Panc1 (cell line): Measurements from ENCODE around the gene FADD. TPM values are rescaled to one million over a fixed set of nuclear protein-coding genes. Genes with fewer than 3 reads are reported as not detected.

ENCODE experiments used
- ATAC-seq: fragments of 200-7000 bp; cut with Tn5 transposase; 2 replicates; pipeline ENCODE4 v1.9.1; 2020; ENCODE audit warnings: mild to moderate bottlenecking, moderate library complexity
- BruUV-seq: library from RNA; stranded (reverse); fragments of 400-500 nt; replicated peaks from 2 replicates; lab custom pipeline; 2021; lab: Mats Ljungman, UMichigan
- CTCF ChIA-PET: fragments of 300-600 bp; sonication (Branson Sonifier 250); formaldehyde crosslinking; loops from one replicate; lab custom pipeline; 2022; ENCODE audit warnings: antibody characterized with exemption; lab: Charles Lee
- POLR2A ChIA-PET: fragments of 300-600 bp; sonication (Branson Sonifier 250); formaldehyde crosslinking; loops from one replicate; lab custom pipeline; 2022; ENCODE audit warnings: antibody characterized with exemption; lab: Charles Lee
- DNase-seq: peaks from one replicate; pipeline ENCODE4 v3.0.0-alpha.2; 2010; ENCODE audit warnings: low read depth, low spot score
- H3K27ac ChIP-seq: 2 replicates; pipeline ENCODE4 v1.5.1; 2011; ENCODE audit warnings: mild to moderate bottlenecking, low read length, inconsistent platforms
- H3K27me3 ChIP-seq: fragments of 200-500 bp; sonication (Bioruptor generic); 2 replicates; pipeline ENCODE4 v1.6.0; 2014; ENCODE audit warnings: low read length, inconsistent platforms; ENCODE audit not compliant: control insufficient read depth, insufficient read depth
- H3K36me3 ChIP-seq: fragments of 200-500 bp; sonication (Bioruptor generic); 2 replicates; pipeline ENCODE4 v1.5.1; 2014; ENCODE audit warnings: inconsistent platforms, mild to moderate bottlenecking, low read length, moderate library complexity; ENCODE audit not compliant: control insufficient read depth, insufficient read depth
- H3K4me1 ChIP-seq: 2 replicates; pipeline ENCODE4 v1.5.1; 2011; ENCODE audit warnings: inconsistent platforms, mild to moderate bottlenecking, low read length, moderate library complexity; ENCODE audit not compliant: control insufficient read depth, insufficient read depth
- H3K4me3 ChIP-seq, 2 experiments: 2 replicates each; pipeline ENCODE4 v1.5.1; 2011 to 2012; ENCODE audit warnings: low read depth in 2 of 2, low read length in 2 of 2, mild to moderate bottlenecking in 2 of 2, inconsistent platforms in 1 of 2, moderate library complexity in 1 of 2
- H3K9me3 ChIP-seq: fragments of 200-500 bp; sonication (Bioruptor generic); 2 replicates; pipeline ENCODE4 v1.5.1; 2014; ENCODE audit warnings: low read depth, mild to moderate bottlenecking, inconsistent platforms, low read length, moderate library complexity; ENCODE audit not compliant: control insufficient read depth, insufficient read depth
- CTCF ChIP-seq: fragments of 450-650 bp; IDR thresholded peaks from 2 replicates; pipeline ENCODE4 v1.5.1; 2017; ENCODE audit warnings: mild to moderate bottlenecking
- POLR2AphosphoS5 ChIP-seq: IDR thresholded peaks from 2 replicates; pipeline ENCODE4 v1.6.1; 2012; ENCODE audit warnings: mild to moderate bottlenecking, low read depth, low read length, moderate library complexity
- REST ChIP-seq, 2 experiments: IDR thresholded peaks; 2 replicates each; pipeline ENCODE4 v1.6.1; 2011 to 2012; ENCODE audit warnings: low read depth in 2 of 2, control low read depth in 1 of 2, low read length in 1 of 2, mild to moderate bottlenecking in 1 of 2, moderate library complexity in 1 of 2; ENCODE audit not compliant: insufficient read depth in 1 of 2
- SIN3A ChIP-seq: IDR thresholded peaks from 2 replicates; pipeline ENCODE4 v1.6.1; 2012; ENCODE audit warnings: low read depth, mild to moderate bottlenecking, low read length, moderate library complexity, borderline replicate concordance; ENCODE audit not compliant: insufficient read depth
- TCF7L2 ChIP-seq: IDR thresholded peaks from 2 replicates; pipeline ENCODE4 v1.6.1; 2011; ENCODE audit warnings: mild to moderate bottlenecking, low read depth, low read length, inconsistent platforms
- in situ Hi-C: cut with HindIII; loops from 2 replicates; pipeline ENCODE4 v1.10.0; 2016; ENCODE audit warnings: low sequenced_read_pairs, low pct_unique_long_range_greater_than_20kb
- intact Hi-C: fragments of 100-400 bp; cut with micrococcal nuclease; formaldehyde crosslinking; loops from one replicate; pipeline ENCODE4 v1.10.0; 2022; ENCODE audit not compliant: unreplicated experiment
- total RNA-seq: library from RNA; stranded (reverse); gene quantifications from one replicate; pipeline ENCODE4 v1.2.1, GENCODE V29; 2021; ENCODE audit not compliant: unreplicated experiment

Gene FADD
- total RNA-seq, 1 experiment from 2014 or later = 47.3 TPM

- Histone ChIP-seq H3K27ac (peak overlapping the region; percentile 37; the same call in 1 of the 2 replicates), H3K4me1 (peaks cover 13% of the 10 kb centered on the region; the same call in 1 of the 2 replicates), H3K36me3 (no peaks in the 10 kb centered on the region), H3K4me3 (no peak overlapping the region), H3K9me3 (no peaks in the 10 kb centered on the region), H3K27me3 (no peaks in the 10 kb centered on the region)
- in situ Hi-C loops = no loop called here
- ATAC-seq (no peak), DNase-seq (no peak)
- no TSS peak for BruUV-seq
- intact Hi-C loops = no loop called here
- TF ChIP-seq POLR2AphosphoS5 (no peak), TCF7L2 (no peak), REST (IDR thresholded peaks at IDR 0.05; ENCODE audit: insufficient read depth in 1 of 2, low read depth in 2 of 2, low read length in 1 of 2) (no peak), SIN3A (no peak), CTCF (no peak)
- ChIA-PET CTCF (no interaction called here), POLR2A (no interaction called here)
These were observed 44.1 kb downstream of the FADD start for GRCh38 chr11:70247042-70247709.

GRCh38 chr11:70247710-70248072, 44.6 kb downstream of the FADD start:
- CTCF ChIA-PET = no interaction called here
- POLR2A ChIA-PET = no interaction called here
- Histone ChIP-seq H3K27me3 (no peaks in the 10 kb centered on the region), H3K4me1 (peaks cover 13% of the 10 kb centered on the region; the same call in 1 of the 2 replicates), H3K36me3 (no peaks in the 10 kb centered on the region), H3K9me3 (no peaks in the 10 kb centered on the region), H3K27ac (peak overlapping the region; percentile 10; the same call in 1 of the 2 replicates), H3K4me3 (no peak overlapping the region)
- in situ Hi-C loops (no loop called here), intact Hi-C loops (no loop called here)
- no peak for TF ChIP-seq POLR2AphosphoS5
- TF ChIP-seq SIN3A = no peak
- TF ChIP-seq CTCF = no peak
- TF ChIP-seq TCF7L2 = no peak
- no peak for TF ChIP-seq REST (IDR thresholded peaks at IDR 0.05; ENCODE audit: insufficient read depth in 1 of 2, low read depth in 2 of 2, low read length in 1 of 2)
- no TSS peak for BruUV-seq
- no peak for DNase-seq
- peak; percentile 37 for ATAC-seq
